Fibroblast of skin of left biceps (primary cell): ENCODE measurements around the gene MMP10.

ENCODE experiments used
- DNase-seq, 2 experiments: peaks; one replicate each; pipeline ENCODE4 v3.0.0-alpha.2; 2013; ENCODE audit warnings: low read depth in 2 of 2

Gene MMP10

DNA sequence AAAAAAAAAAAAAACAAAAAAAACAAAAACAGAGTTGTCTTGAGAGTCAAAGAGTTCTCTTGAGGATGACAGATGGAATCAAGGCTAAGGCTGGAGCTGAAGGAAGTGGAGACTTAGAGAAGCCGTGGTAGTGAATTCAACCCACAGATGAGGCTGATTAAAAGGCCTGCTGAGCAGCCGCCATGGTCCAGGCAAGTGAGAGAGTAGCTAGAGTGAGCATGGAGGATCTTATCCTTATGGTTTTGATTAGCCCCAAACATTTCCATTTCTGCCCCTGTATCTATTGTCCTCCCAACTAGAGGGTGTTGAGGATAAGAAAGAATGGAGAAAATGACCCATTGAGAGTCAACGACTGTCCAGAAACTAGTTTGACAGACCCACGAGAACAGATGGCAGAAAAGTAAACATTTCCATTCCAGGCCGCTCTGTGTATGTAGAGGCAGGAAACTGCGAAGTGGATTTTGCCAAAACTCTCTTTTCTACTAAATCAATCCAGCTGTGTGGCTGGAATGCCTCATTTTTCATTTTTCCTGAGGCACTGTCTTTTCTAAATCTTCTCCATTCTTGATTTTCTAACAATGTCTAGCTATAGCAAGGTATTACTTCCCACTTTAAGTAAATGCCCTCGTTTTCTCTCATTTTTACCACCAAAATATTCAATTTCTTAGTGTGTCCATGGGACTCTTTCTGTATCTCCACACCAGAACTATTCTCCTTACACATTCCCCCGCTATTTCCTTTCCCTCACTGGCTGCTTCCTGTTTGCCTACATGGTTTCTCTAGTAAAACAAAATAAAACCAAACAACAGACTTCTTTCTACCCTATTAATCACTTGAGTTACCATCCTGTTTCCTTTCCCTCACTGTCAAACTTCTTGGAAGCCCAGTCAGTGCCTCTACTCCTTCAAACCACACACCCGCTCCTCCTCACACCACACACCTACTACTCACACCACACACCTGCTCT, 50.3 kb downstream of the MMP10 start:
- DNase-seq, result peak; percentile 41 to 47

DNA sequence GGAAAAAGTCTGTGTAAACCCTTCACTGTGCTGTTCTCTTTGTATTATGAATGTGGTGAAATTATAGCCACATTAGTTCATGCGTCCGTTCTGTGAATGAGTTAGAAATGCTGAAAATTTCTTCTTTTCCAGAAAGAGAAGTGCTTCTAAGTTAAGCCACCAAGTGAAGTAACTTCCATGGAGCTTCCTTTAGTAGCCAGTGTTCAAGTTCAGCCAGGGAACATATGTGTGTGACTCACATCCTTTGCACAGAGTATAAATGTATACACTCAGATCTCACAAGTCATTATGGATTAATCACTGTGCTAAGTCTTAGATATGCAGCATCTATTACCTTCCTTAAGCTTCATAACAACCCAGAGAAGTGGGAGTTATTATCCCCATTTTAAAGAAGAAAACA, 52.5 kb downstream of the MMP10 start:
- DNase-seq, result peak; percentile 62 to 66

GRCh38 chr11:102724904-102725500, 55.4 kb downstream of the MMP10 start, which contains the start of gene MMP8:
Gene MMP8 (minus strand): TSS chr11:102724954. CDS start chr11:102724855, 99 bp downstream.
- DNase-seq, result peak; percentile 84 to 88

DNA sequence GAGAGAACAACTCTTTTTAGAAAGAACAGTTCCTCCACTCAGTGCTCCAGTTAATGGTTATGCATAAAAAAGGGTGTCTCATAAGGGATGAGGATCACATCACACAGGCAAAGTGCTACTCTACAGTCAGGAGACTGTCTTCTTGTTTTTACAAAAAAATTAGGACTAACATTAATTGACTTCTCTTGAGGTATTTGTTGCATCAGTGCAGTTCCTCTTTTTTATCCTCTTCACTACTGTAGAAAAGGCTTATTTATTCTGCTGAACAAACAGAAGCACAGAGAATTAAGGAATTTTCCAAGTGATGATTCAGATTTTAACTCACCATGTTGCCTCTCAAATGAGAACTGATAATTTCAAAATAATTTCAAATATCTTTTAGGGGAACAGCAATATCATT, 57.6 kb downstream of the MMP10 start:
- no peak for DNase-seq
